ENCODE results near the gene DDHD1.

DNA sequence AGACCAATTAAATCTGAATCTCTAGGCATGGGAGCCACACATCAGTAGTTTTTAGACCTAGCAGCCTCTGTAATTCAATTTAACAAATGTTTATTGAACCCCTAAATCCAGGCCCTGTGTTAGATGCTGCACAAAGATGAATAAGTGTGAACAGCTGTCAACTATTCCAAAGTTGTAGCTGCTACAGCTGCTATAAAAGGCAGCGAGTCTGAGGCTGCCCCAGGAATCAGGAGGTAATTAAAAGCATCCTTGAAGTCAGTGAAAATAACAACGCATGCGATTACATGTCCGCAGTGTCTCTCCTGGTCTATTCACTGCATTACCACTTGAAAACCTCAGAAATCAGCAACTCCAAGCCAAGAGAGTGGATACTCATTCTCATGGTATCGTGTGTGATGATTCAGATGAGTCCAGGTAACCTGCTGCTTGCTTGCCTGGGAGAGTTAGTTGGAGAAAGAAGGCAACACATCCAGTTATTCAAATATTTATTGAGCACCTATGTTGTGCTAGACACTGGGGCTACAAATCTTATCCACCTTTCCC, 34.9 kb upstream of the DDHD1 start:
- TF ChIP-seq FOXM1 (IDR thresholded peaks at IDR 0.05; ENCODE audit: low read depth) (no peak), EP300 (IDR thresholded peaks at IDR 0.05; ENCODE audit: borderline replicate concordance in 1 of 2, low read depth in 1 of 2, low read length in 1 of 2) (no peak), YY1 (IDR thresholded peaks at IDR 0.05; ENCODE audit: low read depth) (no peak), RAD21 (IDR thresholded peaks at IDR 0.05; ENCODE audit: low read length) (no peak), POLR2AphosphoS5 (IDR thresholded peaks at IDR 0.05; ENCODE audit: low read depth, low read length) (no peak), EZH2phosphoT487 (IDR thresholded peaks at IDR 0.05; ENCODE audit: borderline replicate concordance, low read depth) (no peak), FOXJ3 (CRISPR knock-in tag; IDR thresholded peaks at IDR 0.05) (no peak), RFX5 (IDR thresholded peaks at IDR 0.05; ENCODE audit: low read length) (no peak), MXI1 (IDR thresholded peaks at IDR 0.05; ENCODE audit: low read depth, low read length) (no peak)
- TF ChIP-seq, protein P1, sequence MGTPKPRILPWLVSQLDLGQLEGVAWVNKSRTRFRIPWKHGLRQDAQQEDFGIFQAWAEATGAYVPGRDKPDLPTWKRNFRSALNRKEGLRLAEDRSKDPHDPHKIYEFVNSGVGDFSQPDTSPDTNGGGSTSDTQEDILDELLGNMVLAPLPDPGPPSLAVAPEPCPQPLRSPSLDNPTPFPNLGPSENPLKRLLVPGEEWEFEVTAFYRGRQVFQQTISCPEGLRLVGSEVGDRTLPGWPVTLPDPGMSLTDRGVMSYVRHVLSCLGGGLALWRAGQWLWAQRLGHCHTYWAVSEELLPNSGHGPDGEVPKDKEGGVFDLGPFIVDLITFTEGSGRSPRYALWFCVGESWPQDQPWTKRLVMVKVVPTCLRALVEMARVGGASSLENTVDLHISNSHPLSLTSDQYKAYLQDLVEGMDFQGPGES (IDR thresholded peaks at IDR 0.05; ENCODE audit: low read depth, low read length) = no peak
- TF ChIP-seq, protein P2, sequence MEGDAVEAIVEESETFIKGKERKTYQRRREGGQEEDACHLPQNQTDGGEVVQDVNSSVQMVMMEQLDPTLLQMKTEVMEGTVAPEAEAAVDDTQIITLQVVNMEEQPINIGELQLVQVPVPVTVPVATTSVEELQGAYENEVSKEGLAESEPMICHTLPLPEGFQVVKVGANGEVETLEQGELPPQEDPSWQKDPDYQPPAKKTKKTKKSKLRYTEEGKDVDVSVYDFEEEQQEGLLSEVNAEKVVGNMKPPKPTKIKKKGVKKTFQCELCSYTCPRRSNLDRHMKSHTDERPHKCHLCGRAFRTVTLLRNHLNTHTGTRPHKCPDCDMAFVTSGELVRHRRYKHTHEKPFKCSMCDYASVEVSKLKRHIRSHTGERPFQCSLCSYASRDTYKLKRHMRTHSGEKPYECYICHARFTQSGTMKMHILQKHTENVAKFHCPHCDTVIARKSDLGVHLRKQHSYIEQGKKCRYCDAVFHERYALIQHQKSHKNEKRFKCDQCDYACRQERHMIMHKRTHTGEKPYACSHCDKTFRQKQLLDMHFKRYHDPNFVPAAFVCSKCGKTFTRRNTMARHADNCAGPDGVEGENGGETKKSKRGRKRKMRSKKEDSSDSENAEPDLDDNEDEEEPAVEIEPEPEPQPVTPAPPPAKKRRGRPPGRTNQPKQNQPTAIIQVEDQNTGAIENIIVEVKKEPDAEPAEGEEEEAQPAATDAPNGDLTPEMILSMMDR (IDR thresholded peaks at IDR 0.05) = no peak
- TF ChIP-seq, protein P3, sequence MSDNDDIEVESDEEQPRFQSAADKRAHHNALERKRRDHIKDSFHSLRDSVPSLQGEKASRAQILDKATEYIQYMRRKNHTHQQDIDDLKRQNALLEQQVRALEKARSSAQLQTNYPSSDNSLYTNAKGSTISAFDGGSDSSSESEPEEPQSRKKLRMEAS (IDR thresholded peaks at IDR 0.05; ENCODE audit: low read depth) = no peak
- TF ChIP-seq, protein P4, sequence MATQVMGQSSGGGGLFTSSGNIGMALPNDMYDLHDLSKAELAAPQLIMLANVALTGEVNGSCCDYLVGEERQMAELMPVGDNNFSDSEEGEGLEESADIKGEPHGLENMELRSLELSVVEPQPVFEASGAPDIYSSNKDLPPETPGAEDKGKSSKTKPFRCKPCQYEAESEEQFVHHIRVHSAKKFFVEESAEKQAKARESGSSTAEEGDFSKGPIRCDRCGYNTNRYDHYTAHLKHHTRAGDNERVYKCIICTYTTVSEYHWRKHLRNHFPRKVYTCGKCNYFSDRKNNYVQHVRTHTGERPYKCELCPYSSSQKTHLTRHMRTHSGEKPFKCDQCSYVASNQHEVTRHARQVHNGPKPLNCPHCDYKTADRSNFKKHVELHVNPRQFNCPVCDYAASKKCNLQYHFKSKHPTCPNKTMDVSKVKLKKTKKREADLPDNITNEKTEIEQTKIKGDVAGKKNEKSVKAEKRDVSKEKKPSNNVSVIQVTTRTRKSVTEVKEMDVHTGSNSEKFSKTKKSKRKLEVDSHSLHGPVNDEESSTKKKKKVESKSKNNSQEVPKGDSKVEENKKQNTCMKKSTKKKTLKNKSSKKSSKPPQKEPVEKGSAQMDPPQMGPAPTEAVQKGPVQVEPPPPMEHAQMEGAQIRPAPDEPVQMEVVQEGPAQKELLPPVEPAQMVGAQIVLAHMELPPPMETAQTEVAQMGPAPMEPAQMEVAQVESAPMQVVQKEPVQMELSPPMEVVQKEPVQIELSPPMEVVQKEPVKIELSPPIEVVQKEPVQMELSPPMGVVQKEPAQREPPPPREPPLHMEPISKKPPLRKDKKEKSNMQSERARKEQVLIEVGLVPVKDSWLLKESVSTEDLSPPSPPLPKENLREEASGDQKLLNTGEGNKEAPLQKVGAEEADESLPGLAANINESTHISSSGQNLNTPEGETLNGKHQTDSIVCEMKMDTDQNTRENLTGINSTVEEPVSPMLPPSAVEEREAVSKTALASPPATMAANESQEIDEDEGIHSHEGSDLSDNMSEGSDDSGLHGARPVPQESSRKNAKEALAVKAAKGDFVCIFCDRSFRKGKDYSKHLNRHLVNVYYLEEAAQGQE (IDR thresholded peaks at IDR 0.05; ENCODE audit: low read depth, low read length) = no peak

Measured in SK-N-SH (cell line).